GM23338 (cell line): ENCODE results near the gene ZBTB7A.

ENCODE experiments used
- CREB1 ChIP-seq: fragments of 250-450 bp; sonication (Bioruptor Pico); IDR thresholded peaks from 2 replicates; pipeline ENCODE4 v1.5.0; 2020; ENCODE audit warnings: low read depth, mild to moderate bottlenecking, moderate library complexity
- EZH2 ChIP-seq: fragments of 200-600 bp; sonication (generic); IDR thresholded peaks from one replicate; pipeline ENCODE4 v1.8.0; 2017; ENCODE audit warnings: antibody characterized with exemption, mild to moderate bottlenecking, low read depth; ENCODE audit not compliant: unreplicated experiment
- EZH2phosphoT487 ChIP-seq: fragments of 200-600 bp; sonication (generic); IDR thresholded peaks from one replicate; pipeline ENCODE4 v1.8.1; 2018; ENCODE audit warnings: antibody characterized with exemption; ENCODE audit not compliant: unreplicated experiment
- JUNB ChIP-seq: IDR thresholded peaks from one replicate; pipeline ENCODE4 v1.6.1; 2016; ENCODE audit warnings: antibody characterized with exemption; ENCODE audit not compliant: unreplicated experiment
- POLR2AphosphoS5 ChIP-seq: IDR thresholded peaks from 2 replicates; pipeline ENCODE4 v1.6.1; 2016; ENCODE audit warnings: antibody characterized with exemption, low read depth
- STAT1 ChIP-seq: IDR thresholded peaks from one replicate; pipeline ENCODE4 v1.6.1; 2016; ENCODE audit warnings: antibody characterized with exemption; ENCODE audit not compliant: unreplicated experiment
- ZNF331 ChIP-seq: fragments of 250-450 bp; sonication (Bioruptor Pico); IDR thresholded peaks from 2 replicates; pipeline ENCODE4 v1.5.0; 2020; ENCODE audit warnings: low read depth, mild to moderate bottlenecking, moderate library complexity
- TF ChIP-seq, protein P1 (sequence below), 2 experiments: fragments of 200-600 bp in 1 of 2; sonication (generic) in 1 of 2; conservative IDR thresholded peaks; 2 replicates each; pipeline versions ENCODE4 v1.5.1 to v1.6.1; 2016 to 2017; ENCODE audit warnings: antibody characterized with exemption in 2 of 2, low read depth in 2 of 2, mild to moderate bottlenecking in 2 of 2, moderate library complexity in 1 of 2
- TF ChIP-seq, protein P2 (sequence below): IDR thresholded peaks from one replicate; pipeline ENCODE4 v1.6.1; 2018; ENCODE audit warnings: antibody characterized with exemption; ENCODE audit not compliant: unreplicated experiment
- TF ChIP-seq, protein P3 (sequence below): IDR thresholded peaks from 2 replicates; pipeline ENCODE4 v1.6.1; 2016; ENCODE audit warnings: antibody characterized with exemption
- TF ChIP-seq, protein P4 (sequence below): fragments of 250-450 bp; sonication (Bioruptor Pico); IDR thresholded peaks from 2 replicates; pipeline ENCODE4 v1.5.0; 2020; ENCODE audit warnings: mild to moderate bottlenecking, moderate library complexity

DNA sequence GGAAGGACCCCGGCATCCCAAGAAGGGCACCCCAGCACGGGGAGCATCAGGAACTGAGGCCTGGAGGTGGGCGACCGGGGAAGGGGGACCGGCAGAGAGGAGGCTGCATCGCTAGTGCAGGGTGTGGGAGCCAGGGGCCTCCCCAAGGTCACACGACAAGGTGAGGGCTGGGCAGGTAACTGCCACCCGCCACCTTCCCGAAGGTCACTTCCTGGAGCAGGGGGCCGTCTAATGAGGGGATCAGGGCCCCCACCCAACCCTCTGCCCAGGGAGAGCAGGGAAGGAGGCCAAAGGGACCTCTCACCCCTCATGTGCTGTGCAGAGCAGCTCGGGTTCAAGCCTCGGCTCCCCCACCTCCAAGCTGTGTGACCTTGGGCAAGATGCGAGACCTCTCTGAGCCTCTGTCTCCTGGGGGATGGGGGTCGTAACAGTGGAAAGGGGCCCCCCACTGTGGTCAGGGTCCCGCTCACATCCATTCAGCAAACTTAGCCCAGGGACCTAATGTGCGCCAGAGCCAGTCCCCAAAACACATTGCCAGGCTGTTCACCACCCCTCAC, 6.0 kb downstream of the ZBTB7A start:
- TF ChIP-seq, protein P1, sequence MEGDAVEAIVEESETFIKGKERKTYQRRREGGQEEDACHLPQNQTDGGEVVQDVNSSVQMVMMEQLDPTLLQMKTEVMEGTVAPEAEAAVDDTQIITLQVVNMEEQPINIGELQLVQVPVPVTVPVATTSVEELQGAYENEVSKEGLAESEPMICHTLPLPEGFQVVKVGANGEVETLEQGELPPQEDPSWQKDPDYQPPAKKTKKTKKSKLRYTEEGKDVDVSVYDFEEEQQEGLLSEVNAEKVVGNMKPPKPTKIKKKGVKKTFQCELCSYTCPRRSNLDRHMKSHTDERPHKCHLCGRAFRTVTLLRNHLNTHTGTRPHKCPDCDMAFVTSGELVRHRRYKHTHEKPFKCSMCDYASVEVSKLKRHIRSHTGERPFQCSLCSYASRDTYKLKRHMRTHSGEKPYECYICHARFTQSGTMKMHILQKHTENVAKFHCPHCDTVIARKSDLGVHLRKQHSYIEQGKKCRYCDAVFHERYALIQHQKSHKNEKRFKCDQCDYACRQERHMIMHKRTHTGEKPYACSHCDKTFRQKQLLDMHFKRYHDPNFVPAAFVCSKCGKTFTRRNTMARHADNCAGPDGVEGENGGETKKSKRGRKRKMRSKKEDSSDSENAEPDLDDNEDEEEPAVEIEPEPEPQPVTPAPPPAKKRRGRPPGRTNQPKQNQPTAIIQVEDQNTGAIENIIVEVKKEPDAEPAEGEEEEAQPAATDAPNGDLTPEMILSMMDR (conservative IDR thresholded peaks at IDR 0.05; ENCODE audit: low read depth in 2 of 2) = no peak
- TF ChIP-seq, protein P2, sequence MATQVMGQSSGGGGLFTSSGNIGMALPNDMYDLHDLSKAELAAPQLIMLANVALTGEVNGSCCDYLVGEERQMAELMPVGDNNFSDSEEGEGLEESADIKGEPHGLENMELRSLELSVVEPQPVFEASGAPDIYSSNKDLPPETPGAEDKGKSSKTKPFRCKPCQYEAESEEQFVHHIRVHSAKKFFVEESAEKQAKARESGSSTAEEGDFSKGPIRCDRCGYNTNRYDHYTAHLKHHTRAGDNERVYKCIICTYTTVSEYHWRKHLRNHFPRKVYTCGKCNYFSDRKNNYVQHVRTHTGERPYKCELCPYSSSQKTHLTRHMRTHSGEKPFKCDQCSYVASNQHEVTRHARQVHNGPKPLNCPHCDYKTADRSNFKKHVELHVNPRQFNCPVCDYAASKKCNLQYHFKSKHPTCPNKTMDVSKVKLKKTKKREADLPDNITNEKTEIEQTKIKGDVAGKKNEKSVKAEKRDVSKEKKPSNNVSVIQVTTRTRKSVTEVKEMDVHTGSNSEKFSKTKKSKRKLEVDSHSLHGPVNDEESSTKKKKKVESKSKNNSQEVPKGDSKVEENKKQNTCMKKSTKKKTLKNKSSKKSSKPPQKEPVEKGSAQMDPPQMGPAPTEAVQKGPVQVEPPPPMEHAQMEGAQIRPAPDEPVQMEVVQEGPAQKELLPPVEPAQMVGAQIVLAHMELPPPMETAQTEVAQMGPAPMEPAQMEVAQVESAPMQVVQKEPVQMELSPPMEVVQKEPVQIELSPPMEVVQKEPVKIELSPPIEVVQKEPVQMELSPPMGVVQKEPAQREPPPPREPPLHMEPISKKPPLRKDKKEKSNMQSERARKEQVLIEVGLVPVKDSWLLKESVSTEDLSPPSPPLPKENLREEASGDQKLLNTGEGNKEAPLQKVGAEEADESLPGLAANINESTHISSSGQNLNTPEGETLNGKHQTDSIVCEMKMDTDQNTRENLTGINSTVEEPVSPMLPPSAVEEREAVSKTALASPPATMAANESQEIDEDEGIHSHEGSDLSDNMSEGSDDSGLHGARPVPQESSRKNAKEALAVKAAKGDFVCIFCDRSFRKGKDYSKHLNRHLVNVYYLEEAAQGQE = no peak
- TF ChIP-seq POLR2AphosphoS5 = no peak
- TF ChIP-seq JUNB = no peak
- TF ChIP-seq EZH2 = no peak
- no peak for TF ChIP-seq EZH2phosphoT487
- TF ChIP-seq CREB1 = no peak
- TF ChIP-seq, protein P3, sequence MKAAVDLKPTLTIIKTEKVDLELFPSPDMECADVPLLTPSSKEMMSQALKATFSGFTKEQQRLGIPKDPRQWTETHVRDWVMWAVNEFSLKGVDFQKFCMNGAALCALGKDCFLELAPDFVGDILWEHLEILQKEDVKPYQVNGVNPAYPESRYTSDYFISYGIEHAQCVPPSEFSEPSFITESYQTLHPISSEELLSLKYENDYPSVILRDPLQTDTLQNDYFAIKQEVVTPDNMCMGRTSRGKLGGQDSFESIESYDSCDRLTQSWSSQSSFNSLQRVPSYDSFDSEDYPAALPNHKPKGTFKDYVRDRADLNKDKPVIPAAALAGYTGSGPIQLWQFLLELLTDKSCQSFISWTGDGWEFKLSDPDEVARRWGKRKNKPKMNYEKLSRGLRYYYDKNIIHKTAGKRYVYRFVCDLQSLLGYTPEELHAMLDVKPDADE = no peak
- TF ChIP-seq STAT1 = no peak
- TF ChIP-seq, protein P4, sequence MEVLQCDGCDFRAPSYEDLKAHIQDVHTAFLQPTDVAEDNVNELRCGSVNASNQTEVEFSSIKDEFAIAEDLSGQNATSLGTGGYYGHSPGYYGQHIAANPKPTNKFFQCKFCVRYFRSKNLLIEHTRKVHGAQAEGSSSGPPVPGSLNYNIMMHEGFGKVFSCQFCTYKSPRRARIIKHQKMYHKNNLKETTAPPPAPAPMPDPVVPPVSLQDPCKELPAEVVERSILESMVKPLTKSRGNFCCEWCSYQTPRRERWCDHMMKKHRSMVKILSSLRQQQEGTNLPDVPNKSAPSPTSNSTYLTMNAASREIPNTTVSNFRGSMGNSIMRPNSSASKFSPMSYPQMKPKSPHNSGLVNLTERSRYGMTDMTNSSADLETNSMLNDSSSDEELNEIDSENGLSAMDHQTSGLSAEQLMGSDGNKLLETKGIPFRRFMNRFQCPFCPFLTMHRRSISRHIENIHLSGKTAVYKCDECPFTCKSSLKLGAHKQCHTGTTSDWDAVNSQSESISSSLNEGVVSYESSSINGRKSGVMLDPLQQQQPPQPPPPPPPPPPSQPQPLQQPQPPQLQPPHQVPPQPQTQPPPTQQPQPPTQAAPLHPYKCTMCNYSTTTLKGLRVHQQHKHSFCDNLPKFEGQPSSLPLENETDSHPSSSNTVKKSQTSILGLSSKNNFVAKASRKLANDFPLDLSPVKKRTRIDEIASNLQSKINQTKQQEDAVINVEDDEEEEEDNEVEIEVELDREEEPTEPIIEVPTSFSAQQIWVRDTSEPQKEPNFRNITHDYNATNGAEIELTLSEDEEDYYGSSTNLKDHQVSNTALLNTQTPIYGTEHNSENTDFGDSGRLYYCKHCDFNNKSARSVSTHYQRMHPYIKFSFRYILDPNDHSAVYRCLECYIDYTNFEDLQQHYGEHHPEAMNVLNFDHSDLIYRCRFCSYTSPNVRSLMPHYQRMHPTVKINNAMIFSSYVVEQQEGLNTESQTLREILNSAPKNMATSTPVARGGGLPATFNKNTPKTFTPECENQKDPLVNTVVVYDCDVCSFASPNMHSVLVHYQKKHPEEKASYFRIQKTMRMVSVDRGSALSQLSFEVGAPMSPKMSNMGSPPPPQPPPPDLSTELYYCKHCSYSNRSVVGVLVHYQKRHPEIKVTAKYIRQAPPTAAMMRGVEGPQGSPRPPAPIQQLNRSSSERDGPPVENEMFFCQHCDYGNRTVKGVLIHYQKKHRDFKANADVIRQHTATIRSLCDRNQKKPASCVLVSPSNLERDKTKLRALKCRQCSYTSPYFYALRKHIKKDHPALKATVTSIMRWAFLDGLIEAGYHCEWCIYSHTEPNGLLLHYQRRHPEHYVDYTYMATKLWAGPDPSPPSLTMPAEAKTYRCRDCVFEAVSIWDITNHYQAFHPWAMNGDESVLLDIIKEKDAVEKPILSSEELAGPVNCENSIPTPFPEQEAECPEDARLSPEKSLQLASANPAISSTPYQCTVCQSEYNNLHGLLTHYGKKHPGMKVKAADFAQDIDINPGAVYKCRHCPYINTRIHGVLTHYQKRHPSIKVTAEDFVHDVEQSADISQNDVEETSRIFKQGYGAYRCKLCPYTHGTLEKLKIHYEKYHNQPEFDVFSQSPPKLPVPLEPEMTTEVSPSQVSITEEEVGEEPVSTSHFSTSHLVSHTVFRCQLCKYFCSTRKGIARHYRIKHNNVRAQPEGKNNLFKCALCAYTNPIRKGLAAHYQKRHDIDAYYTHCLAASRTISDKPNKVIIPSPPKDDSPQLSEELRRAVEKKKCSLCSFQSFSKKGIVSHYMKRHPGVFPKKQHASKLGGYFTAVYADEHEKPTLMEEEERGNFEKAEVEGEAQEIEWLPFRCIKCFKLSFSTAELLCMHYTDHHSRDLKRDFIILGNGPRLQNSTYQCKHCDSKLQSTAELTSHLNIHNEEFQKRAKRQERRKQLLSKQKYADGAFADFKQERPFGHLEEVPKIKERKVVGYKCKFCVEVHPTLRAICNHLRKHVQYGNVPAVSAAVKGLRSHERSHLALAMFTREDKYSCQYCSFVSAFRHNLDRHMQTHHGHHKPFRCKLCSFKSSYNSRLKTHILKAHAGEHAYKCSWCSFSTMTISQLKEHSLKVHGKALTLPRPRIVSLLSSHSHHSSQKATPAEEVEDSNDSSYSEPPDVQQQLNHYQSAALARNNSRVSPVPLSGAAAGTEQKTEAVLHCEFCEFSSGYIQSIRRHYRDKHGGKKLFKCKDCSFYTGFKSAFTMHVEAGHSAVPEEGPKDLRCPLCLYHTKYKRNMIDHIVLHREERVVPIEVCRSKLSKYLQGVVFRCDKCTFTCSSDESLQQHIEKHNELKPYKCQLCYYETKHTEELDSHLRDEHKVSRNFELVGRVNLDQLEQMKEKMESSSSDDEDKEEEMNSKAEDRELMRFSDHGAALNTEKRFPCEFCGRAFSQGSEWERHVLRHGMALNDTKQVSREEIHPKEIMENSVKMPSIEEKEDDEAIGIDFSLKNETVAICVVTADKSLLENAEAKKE = no peak
- no peak for TF ChIP-seq ZNF331
